HepG2 (cell line): Measurements from ENCODE around the gene GALNT12. TPM values are rescaled to one million over a fixed set of nuclear protein-coding genes. Genes with fewer than 3 reads are reported as not detected.

Experiments used
- ATAC-seq: fragments of 200-7000 bp; cut with Tn5 transposase; 3 replicates; pipeline ENCODE4 v1.9.1; 2020; ENCODE audit warnings: mild to moderate bottlenecking, moderate library complexity
- BruUV-seq: library from RNA; stranded (reverse); fragments of 400-500 nt; replicated peaks from 2 replicates; lab custom pipeline; 2021; lab: Mats Ljungman, UMichigan
- CTCF ChIA-PET: fragments of 300-600 bp; formaldehyde crosslinking; extraction: SDS; loops from one replicate; lab custom pipeline; 2021; ENCODE audit warnings: low total read pairs, inconsistent platforms, low intra/inter-chr PET ratio; lab: Yijun Ruan, JAX
- POLR2A ChIA-PET: fragments of 350-600 bp; sonication (Branson Sonifier 250); formaldehyde crosslinking; loops from one replicate; lab custom pipeline; 2020; ENCODE audit warnings: antibody characterized with exemption, inconsistent platforms; lab: Yijun Ruan, JAX
- DNase-seq: peaks from one replicate; pipeline ENCODE4 v3.0.0-alpha.2; 2015; ENCODE audit warnings: low spot score
- FAIRE-seq: peaks from 3 replicates; lab custom pipeline; 2011; peaks lifted over from hg19 to GRCh38; lab: Jason Lieb, UNC
- H2AFZ ChIP-seq: one replicate; pipeline ENCODE4 v1.6.1; 2011; ENCODE audit warnings: low read length, inconsistent platforms
- H3K27ac ChIP-seq: fragments of 300-600 bp; 3 replicates; pipeline ENCODE4 v1.8.0; 2011; ENCODE audit warnings: mixed run types, mild to moderate bottlenecking, mixed read lengths, low read length, inconsistent platforms; ENCODE audit not compliant: insufficient read depth; ENCODE audit errors: extremely low read length
- H3K27me3 ChIP-seq, 2 experiments: fragments of 200-600 bp in 1 of 2; 2 replicates in 1 of 2; 3 replicates in 1 of 2; pipeline versions ENCODE4 v1.6.0 to v1.8.0; 2011; ENCODE audit warnings: low read length in 2 of 2, mild to moderate bottlenecking in 2 of 2, moderate library complexity in 2 of 2, inconsistent platforms in 1 of 2; ENCODE audit not compliant: insufficient read depth in 2 of 2, control insufficient read depth in 1 of 2
- H3K36me3 ChIP-seq, 2 experiments: fragments of 200-600 bp in 1 of 2; replicated peaks in 1 of 2; 2 replicates in 1 of 2; 3 replicates in 1 of 2; pipeline versions ENCODE4 v1.5.1 to v1.8.0; 2011; ENCODE audit warnings: low read length in 2 of 2, inconsistent platforms in 1 of 2; ENCODE audit not compliant: insufficient read depth in 2 of 2, control insufficient read depth in 1 of 2
- H3K4me1 ChIP-seq: 2 replicates; pipeline ENCODE4 v1.5.1; 2012; ENCODE audit warnings: low read length, inconsistent platforms; ENCODE audit not compliant: insufficient read depth
- H3K4me2 ChIP-seq: 2 replicates; pipeline ENCODE4 v1.6.0; 2011; ENCODE audit warnings: low read depth, low read length, inconsistent platforms
- H3K4me3 ChIP-seq, 3 experiments: fragments of 200-600 bp in 1 of 3; sonication (generic), shearing (Covaris generic) in 1 of 3; replicated peaks in 1 of 3; 2 replicates each; pipeline ENCODE4 v1.5.1; 2011 to 2016; ENCODE audit warnings: low read length in 3 of 3, inconsistent platforms in 2 of 3, low read depth in 2 of 3, mild to moderate bottlenecking in 2 of 3, control low read depth in 1 of 3, mixed read lengths in 1 of 3; ENCODE audit not compliant: insufficient read depth in 1 of 3
- H3K79me2 ChIP-seq: one replicate; pipeline ENCODE4 v1.6.1; 2011; ENCODE audit warnings: low read length, inconsistent platforms; ENCODE audit not compliant: insufficient read depth
- H3K9ac ChIP-seq: 2 replicates; pipeline ENCODE4 v1.6.0; 2011; ENCODE audit warnings: mild to moderate bottlenecking, low read depth, low read length, inconsistent platforms; ENCODE audit not compliant: insufficient read depth
- H3K9me3 ChIP-seq: 2 replicates; pipeline ENCODE4 v1.5.1; 2012; ENCODE audit warnings: mild to moderate bottlenecking, low read length
- H4K20me1 ChIP-seq: 2 replicates; pipeline ENCODE4 v1.6.0; 2011; ENCODE audit warnings: inconsistent platforms, mild to moderate bottlenecking, low read length, moderate library complexity; ENCODE audit not compliant: insufficient read depth
- ATF7 ChIP-seq, 2 experiments: fragments of 450-650 bp in 1 of 2; sonication (generic) in 1 of 2; formaldehyde crosslinking in 1 of 2; IDR thresholded peaks; 2 replicates each; pipeline versions ENCODE4 v1.4.0 to v1.6.1; 2016 to 2020; ENCODE audit warnings: antibody characterized with exemption in 1 of 2, mild to moderate bottlenecking in 1 of 2, missing genetic modification reagents in 1 of 2
- ETV5 ChIP-seq: IDR thresholded peaks from 2 replicates; pipeline ENCODE4 v1.6.1; 2018; ENCODE audit warnings: missing biosample characterization, missing genetic modification reagents, inconsistent platforms, borderline replicate concordance
- FLYWCH1 ChIP-seq: sonication (generic); formaldehyde crosslinking; IDR thresholded peaks from 2 replicates; pipeline ENCODE4 v1.8.1; 2023; ENCODE audit warnings: mild to moderate bottlenecking, missing genetic modification reagents
- KAT2B ChIP-seq: fragments of 150-350 bp; IDR thresholded peaks from 2 replicates; pipeline ENCODE4 v1.6.1; 2014; ENCODE audit warnings: low read depth, low read length, borderline replicate concordance
- MED1 ChIP-seq: sonication (generic); formaldehyde crosslinking; IDR thresholded peaks from 2 replicates; pipeline ENCODE4 v1.4.0; 2020; ENCODE audit warnings: missing genetic modification reagents
- MTF2 ChIP-seq: sonication (generic); formaldehyde crosslinking; IDR thresholded peaks from 2 replicates; pipeline ENCODE4 v1.5.0; 2020; ENCODE audit warnings: missing genetic modification reagents, borderline replicate concordance
- THAP11 ChIP-seq: IDR thresholded peaks from 2 replicates; pipeline ENCODE4 v1.6.1; 2016; ENCODE audit warnings: missing biosample characterization, missing genetic modification reagents
- ZNF546 ChIP-seq: sonication (generic); formaldehyde crosslinking; conservative IDR thresholded peaks from 2 replicates; pipeline ENCODE4 v1.8.1; 2023; ENCODE audit warnings: mild to moderate bottlenecking, missing genetic modification reagents
- ZNF558 ChIP-seq: sonication (generic); formaldehyde crosslinking; IDR thresholded peaks from 2 replicates; pipeline ENCODE4 v1.9.0; 2022; ENCODE audit warnings: mild to moderate bottlenecking, missing genetic modification reagents, borderline replicate concordance
- ZNF589 ChIP-seq: sonication (generic); formaldehyde crosslinking; conservative IDR thresholded peaks from 2 replicates; pipeline ENCODE4 v1.8.0; 2022; ENCODE audit warnings: mild to moderate bottlenecking, moderate library complexity, missing genetic modification reagents
- WGBS: methylation state at CpG from one replicate; pipeline ENCODE4 v1.1.6; 2017; ENCODE audit warnings: low lambda C conversion rate; 5-methylcytosine and 5-hydroxymethylcytosine counted together
- in situ Hi-C: cut with HindIII; loops from 2 replicates; pipeline ENCODE4 v1.10.0; 2017; ENCODE audit warnings: low pct_unique_long_range_greater_than_20kb; ENCODE audit not compliant: extremely low pct_ligation_motif_present
- intact Hi-C: fragments of 100-400 bp; cut with micrococcal nuclease; formaldehyde crosslinking; loops from one replicate; pipeline ENCODE4 v1.10.0; 2022; ENCODE audit not compliant: unreplicated experiment
- polyA plus RNA-seq, 8 experiments: library from polyadenylated mRNA; depleted of rRNA in 3 of 8; stranded (reverse) in 7 of 8; unstranded in 1 of 8; fragments of >200 nt; fragmentation: Illumina TruSeq in 4 of 8; extraction: Trizol in 4 of 8; gene quantifications; 2 replicates each; pipeline versions ENCODE4 v1.2.1 to v1.2.3, GENCODE V29; 2011 to 2016; ENCODE audit warnings: low read depth in 4 of 8, missing spikeins in 1 of 8, mixed read lengths in 1 of 8; ENCODE audit not compliant: insufficient read depth in 1 of 8
- total RNA-seq, 5 experiments: library from RNA; depleted of rRNA; stranded (reverse); fragments of >200 nt; fragmentation: Illumina TruSeq; extraction: Trizol; gene quantifications; 2 replicates each; pipeline ENCODE4 v1.2.3, GENCODE V29; 2016; ENCODE audit warnings: low read depth in 1 of 5
- TF ChIP-seq, protein P1 (sequence below): IDR thresholded peaks from 2 replicates; pipeline ENCODE4 v1.6.1; 2016; ENCODE audit warnings: mild to moderate bottlenecking, missing biosample characterization, missing genetic modification reagents
- TF ChIP-seq, protein P2 (sequence below): sonication (generic); formaldehyde crosslinking; IDR thresholded peaks from 2 replicates; pipeline ENCODE4 v1.5.1; 2020; ENCODE audit warnings: missing genetic modification reagents, mild to moderate bottlenecking, borderline replicate concordance
- TF ChIP-seq, protein P3 (sequence below): sonication (generic); formaldehyde crosslinking; conservative IDR thresholded peaks from 2 replicates; pipeline ENCODE4 v1.4.0; 2020; ENCODE audit warnings: missing genetic modification reagents
- TF ChIP-seq, protein P4 (sequence below): conservative IDR thresholded peaks from 2 replicates; pipeline ENCODE4 v1.6.1; 2018; ENCODE audit warnings: missing genetic modification reagents

GALNT12 gene
- total and polyA plus RNA-seq, 2 of the 13 experiments (the other 11 are each of a cell fraction or from before 2014, with no cell fraction given), result 0.07 TPM; not detected in 1

DNA sequence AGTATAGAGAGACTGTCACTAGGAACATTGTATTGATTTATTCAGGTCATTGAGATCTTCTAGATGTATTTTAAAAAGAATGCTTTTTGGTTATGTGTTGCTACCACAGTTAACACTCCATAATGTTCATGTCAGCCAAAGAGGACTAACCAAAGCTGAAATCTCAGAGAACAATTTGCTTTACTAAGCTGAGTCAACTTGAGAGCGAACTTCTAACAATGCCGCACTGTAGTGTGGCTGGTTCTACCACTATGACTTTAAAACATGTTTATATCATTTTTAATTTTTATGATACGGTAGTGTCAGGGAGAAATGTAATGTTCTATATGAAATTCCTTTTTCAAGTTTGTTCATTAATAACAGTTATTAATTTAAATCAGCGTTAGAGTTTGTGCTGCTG is 42.1 kb downstream of the GALNT12 start (continued):
- TF ChIP-seq, protein P1, sequence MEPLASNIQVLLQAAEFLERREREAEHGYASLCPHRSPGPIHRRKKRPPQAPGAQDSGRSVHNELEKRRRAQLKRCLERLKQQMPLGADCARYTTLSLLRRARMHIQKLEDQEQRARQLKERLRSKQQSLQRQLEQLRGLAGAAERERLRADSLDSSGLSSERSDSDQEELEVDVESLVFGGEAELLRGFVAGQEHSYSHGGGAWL (CRISPR knock-in tag), result no peak
- TF ChIP-seq KAT2B, result no peak

DNA sequence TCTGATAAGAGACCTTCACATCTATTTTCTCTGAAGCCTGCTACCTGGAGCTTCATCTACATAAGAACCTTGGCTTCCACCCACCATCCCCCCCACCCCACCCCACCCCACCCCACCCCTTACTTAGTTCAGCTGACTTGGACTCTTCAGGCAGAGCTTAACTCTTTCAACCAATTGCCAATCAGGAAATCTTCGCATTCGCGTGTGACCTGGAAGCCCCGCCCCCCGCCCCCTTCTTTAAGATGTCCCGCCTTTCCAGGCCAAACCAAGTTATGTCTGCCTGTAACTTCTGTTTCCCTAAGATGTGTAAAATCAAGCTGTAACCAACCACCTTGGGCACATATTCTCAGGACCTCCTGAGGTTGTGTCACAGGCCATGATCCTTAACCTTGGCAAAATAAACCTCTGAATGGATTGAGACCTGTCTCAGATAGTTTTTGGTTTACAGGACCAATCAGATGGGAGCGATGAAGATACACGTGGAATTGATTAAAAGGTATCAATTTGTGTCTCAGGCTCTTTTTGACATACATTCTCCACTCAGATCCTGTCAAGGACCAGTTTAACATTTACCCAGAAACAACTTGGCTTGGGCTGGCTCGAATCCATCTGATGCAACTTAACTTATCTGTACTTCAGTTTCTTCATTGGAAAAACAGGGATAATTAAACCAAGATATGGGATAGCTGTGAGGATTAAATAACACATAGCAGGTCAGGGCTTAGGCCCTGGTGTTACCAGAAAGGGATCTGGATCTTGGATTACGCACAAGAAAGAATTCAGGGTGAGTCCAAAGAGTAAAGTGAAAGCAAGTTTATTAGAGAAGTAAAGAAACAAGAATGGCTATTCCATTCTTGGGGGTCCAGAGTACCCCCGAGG is 43.6 kb downstream of the GALNT12 start:
- BruUV-seq, result no TSS peak
- intact Hi-C loops, result no loop called here
- ATAC-seq, result no peak
- Histone ChIP-seq H3K9me3 (no peaks in the 10 kb centered on the region), H3K4me1 (peaks cover 11% of the 10 kb centered on the region), H3K4me3 (no peak overlapping the region), H4K20me1 (no peaks in the 10 kb centered on the region), H3K27ac (no peak overlapping the region), H3K36me3 (no peaks in the 10 kb centered on the region), H3K9ac (no peak overlapping the region), H3K4me2 (no peak overlapping the region), H2AFZ (no peak overlapping the region), H3K79me2 (no peaks in the 10 kb centered on the region), H3K27me3 (peaks cover 0 to 1% of the 10 kb centered on the region in 2 experiments; a peak in 1 of 5 replicates)
- FAIRE-seq, result no peak
- 47% methylated on average over 11 of the region's 11 CpGs for WGBS
- CTCF ChIA-PET, result no interaction called here
- in situ Hi-C loops, result no loop called here
- POLR2A ChIA-PET, result no interaction called here
- TF ChIP-seq ZNF589 (CRISPR knock-in tag) (no peak), ZNF558 (CRISPR knock-in tag) (no peak), ETV5 (CRISPR knock-in tag) (no peak), FLYWCH1 (CRISPR knock-in tag) (no peak), ATF7 (IDR thresholded peaks at IDR 0.05) (no peak), ATF7 (CRISPR knock-in tag; IDR thresholded peaks at IDR 0.05) (no peak), MED1 (CRISPR knock-in tag) (no peak), MTF2 (CRISPR knock-in tag) (no peak), ZNF546 (no peak), THAP11 (CRISPR knock-in tag) (no peak)
- TF ChIP-seq, protein P2, sequence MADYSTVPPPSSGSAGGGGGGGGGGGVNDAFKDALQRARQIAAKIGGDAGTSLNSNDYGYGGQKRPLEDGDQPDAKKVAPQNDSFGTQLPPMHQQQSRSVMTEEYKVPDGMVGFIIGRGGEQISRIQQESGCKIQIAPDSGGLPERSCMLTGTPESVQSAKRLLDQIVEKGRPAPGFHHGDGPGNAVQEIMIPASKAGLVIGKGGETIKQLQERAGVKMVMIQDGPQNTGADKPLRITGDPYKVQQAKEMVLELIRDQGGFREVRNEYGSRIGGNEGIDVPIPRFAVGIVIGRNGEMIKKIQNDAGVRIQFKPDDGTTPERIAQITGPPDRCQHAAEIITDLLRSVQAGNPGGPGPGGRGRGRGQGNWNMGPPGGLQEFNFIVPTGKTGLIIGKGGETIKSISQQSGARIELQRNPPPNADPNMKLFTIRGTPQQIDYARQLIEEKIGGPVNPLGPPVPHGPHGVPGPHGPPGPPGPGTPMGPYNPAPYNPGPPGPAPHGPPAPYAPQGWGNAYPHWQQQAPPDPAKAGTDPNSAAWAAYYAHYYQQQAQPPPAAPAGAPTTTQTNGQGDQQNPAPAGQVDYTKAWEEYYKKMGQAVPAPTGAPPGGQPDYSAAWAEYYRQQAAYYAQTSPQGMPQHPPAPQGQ (CRISPR knock-in tag), result no peak
- TF ChIP-seq, protein P1 (CRISPR knock-in tag), result no peak
- TF ChIP-seq, protein P3, sequence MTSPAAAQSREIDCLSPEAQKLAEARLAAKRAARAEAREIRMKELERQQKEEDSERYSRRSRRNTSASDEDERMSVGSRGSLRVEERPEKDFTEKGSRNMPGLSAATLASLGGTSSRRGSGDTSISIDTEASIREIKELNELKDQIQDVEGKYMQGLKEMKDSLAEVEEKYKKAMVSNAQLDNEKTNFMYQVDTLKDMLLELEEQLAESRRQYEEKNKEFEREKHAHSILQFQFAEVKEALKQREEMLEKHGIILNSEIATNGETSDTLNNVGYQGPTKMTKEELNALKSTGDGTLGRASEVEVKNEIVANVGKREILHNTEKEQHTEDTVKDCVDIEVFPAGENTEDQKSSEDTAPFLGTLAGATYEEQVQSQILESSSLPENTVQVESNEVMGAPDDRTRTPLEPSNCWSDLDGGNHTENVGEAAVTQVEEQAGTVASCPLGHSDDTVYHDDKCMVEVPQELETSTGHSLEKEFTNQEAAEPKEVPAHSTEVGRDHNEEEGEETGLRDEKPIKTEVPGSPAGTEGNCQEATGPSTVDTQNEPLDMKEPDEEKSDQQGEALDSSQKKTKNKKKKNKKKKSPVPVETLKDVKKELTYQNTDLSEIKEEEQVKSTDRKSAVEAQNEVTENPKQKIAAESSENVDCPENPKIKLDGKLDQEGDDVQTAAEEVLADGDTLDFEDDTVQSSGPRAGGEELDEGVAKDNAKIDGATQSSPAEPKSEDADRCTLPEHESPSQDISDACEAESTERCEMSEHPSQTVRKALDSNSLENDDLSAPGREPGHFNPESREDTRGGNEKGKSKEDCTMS (CRISPR knock-in tag), result no peak
- TF ChIP-seq, protein P4, sequence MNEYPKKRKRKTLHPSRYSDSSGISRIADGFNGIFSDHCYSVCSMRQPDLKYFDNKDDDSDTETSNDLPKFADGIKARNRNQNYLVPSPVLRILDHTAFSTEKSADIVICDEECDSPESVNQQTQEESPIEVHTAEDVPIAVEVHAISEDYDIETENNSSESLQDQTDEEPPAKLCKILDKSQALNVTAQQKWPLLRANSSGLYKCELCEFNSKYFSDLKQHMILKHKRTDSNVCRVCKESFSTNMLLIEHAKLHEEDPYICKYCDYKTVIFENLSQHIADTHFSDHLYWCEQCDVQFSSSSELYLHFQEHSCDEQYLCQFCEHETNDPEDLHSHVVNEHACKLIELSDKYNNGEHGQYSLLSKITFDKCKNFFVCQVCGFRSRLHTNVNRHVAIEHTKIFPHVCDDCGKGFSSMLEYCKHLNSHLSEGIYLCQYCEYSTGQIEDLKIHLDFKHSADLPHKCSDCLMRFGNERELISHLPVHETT, result no peak
- DNase-seq, result no peak
